GM19351 (cell line): ENCODE data around the gene PRPSAP1.
A peak's percentile ranks its signal among the peaks of the same experiment; 100 is the strongest.

ENCODE experiments used
- ATAC-seq: cut with Tn5 transposase; IDR thresholded peaks from one replicate; pipeline ENCODE4 v1.9.1; 2021; ENCODE audit warnings: mild to moderate bottlenecking, moderate library complexity; ENCODE audit not compliant: unreplicated experiment

Gene PRPSAP1

GRCh38 chr17:76353599-76354316 is at the start of gene PRPSAP1:
Gene PRPSAP1 (minus strand): TSS chr17:76353916. CDS start chr17:76353703, 213 bp downstream.
- ATAC-seq, result peak; percentile 89

GRCh38 chr17:76402711-76403110 is 49.0 kb upstream of the PRPSAP1 start:
- no peak for ATAC-seq

GRCh38 chr17:76399175-76400172 is 45.8 kb upstream of the PRPSAP1 start:
- no peak for ATAC-seq

GRCh38 chr17:76398523-76399174 is 44.9 kb upstream of the PRPSAP1 start:
- no peak for ATAC-seq

- ATAC-seq, result no peak
Observed at GRCh38 chr17:76397687-76398522, 44.2 kb upstream of the PRPSAP1 start.

- ATAC-seq, result no peak
Observed at GRCh38 chr17:76397184-76397583, 43.5 kb upstream of the PRPSAP1 start.

- ATAC-seq, result no peak
Observed at GRCh38 chr17:76395980-76396379, 42.3 kb upstream of the PRPSAP1 start.

GRCh38 chr17:76394166-76394565 is 40.5 kb upstream of the PRPSAP1 start:
- no peak for ATAC-seq

- ATAC-seq, result no peak
Observed at GRCh38 chr17:76391200-76391715, 37.5 kb upstream of the PRPSAP1 start.

- ATAC-seq, result no peak
Observed at GRCh38 chr17:76390003-76390421, 36.3 kb upstream of the PRPSAP1 start.

- no peak for ATAC-seq
Observed at GRCh38 chr17:76388966-76389888, 35.5 kb upstream of the PRPSAP1 start.

GRCh38 chr17:76386966-76387765 is 33.5 kb upstream of the PRPSAP1 start:
- ATAC-seq, result no peak

GRCh38 chr17:76385892-76386786 is 32.4 kb upstream of the PRPSAP1 start:
- ATAC-seq, result no peak

GRCh38 chr17:76384987-76385891 is 31.5 kb upstream of the PRPSAP1 start:
- no peak for ATAC-seq

GRCh38 chr17:76384222-76384986 is 30.7 kb upstream of the PRPSAP1 start, which contains the start of gene SPHK1:
Gene SPHK1 (plus strand): TSS chr17:76384609. CDS start chr17:76385645, 1,036 bp downstream.
- peak; percentile 45 for ATAC-seq
